ENCODE data around the gene SRGAP3.

DNA sequence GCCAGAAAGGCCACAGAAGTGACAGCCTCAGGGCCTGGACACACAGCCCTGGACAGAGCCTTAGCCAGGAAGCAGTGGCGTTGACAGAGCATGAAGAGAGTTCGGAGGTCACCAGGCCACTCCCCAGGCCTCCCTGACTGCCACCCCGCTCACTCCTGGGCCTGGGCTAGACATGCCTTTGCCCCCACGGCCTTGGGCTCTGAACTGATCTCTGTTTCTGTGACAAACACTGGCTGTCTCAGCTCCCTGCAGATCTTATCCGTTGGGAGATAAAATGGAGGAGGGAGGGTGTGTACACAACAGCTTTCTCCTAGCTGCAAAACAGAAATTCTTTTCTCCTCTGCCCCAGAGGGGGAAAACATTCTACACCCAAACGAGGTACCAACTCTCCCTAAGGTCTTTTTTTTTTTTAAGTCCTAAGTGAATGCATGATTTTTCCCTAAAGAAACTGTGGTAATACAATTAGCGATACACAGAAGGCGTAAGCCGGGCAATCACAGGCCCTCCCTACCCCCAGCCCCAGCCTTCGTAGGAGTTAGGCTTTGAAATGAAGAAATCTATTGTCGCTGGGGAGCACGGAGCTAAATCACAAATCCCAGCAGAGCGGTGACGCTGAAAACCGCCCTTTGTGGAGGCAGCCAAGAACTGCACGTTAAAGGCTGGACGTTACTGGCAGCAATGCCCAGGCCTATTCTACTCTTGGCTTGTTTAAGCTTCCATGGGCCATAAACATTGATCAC is 45.0 kb downstream of the SRGAP3 start:
- TF ChIP-seq EZH2 (IDR thresholded peaks at IDR 0.05; ENCODE audit: borderline replicate concordance), result no peak
- TF ChIP-seq, protein P1, sequence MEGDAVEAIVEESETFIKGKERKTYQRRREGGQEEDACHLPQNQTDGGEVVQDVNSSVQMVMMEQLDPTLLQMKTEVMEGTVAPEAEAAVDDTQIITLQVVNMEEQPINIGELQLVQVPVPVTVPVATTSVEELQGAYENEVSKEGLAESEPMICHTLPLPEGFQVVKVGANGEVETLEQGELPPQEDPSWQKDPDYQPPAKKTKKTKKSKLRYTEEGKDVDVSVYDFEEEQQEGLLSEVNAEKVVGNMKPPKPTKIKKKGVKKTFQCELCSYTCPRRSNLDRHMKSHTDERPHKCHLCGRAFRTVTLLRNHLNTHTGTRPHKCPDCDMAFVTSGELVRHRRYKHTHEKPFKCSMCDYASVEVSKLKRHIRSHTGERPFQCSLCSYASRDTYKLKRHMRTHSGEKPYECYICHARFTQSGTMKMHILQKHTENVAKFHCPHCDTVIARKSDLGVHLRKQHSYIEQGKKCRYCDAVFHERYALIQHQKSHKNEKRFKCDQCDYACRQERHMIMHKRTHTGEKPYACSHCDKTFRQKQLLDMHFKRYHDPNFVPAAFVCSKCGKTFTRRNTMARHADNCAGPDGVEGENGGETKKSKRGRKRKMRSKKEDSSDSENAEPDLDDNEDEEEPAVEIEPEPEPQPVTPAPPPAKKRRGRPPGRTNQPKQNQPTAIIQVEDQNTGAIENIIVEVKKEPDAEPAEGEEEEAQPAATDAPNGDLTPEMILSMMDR (IDR thresholded peaks at IDR 0.05; ENCODE audit: poor library complexity), result no peak

Measured in hepatocyte (in vitro differentiated cells).